ENCODE results near the gene LINC00632.
A peak's percentile ranks its signal among the peaks of the same experiment; 100 is the strongest.

LINC00632 gene

GRCh38 chrX:140765043-140765784 is 55.7 kb downstream of the LINC00632 start:
- DNase-seq (ENCODE audit: low read depth, low spot score), result peak; percentile 66

DNA sequence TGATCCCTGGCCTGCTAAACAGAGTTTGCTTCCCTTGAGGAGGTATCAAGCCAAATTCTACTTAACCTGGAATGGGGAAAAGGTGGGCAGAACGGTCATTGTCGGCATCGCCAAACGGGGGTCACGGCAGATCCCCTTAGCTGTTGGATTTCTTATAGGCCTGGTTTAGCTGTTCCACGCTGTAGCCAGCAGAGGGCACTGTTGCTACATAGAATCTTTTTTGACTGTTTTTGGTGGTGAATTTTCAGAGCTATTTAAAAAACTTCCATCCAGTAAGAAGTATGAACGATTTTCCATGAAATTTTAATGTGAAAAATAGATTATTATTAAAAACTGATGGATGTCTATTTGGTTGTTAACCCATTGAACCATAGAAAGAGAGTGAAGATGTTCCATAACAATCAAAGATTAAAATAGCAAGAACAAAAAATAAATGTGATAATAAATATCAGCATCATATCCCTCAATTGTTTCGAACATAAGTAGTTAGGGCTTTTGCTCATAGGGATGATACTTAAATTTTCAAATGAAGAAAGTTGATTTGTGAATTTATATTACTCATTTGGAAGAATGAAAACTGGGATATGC is 56.6 kb downstream of the LINC00632 start:
- peak; percentile 72 for DNase-seq (ENCODE audit: low read depth, low spot score)

GRCh38 chrX:140767646-140768045 is 58.1 kb downstream of the LINC00632 start:
- no peak for DNase-seq (ENCODE audit: low read depth, low spot score)

DNA sequence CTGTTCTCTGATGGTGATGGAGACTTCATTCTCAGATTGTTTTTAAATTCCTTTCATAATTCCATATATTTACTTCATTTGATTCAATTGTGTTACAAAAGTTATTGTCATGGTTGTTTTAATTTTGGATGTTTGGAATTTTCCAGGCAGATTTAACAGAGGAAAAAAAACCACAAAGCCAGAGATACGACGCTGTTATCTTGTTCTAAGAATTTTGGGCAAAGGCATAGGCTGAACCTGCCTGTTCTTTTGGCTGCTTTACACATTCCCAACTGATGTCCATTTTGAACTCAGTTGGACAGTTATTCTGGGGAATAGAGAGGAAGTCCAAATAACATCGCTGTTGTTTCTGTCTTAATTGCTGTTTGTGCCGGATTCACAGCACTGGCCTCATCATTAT is 65.7 kb downstream of the LINC00632 start:
- DNase-seq (ENCODE audit: low read depth, low spot score), result no peak

GRCh38 chrX:140776320-140776719 is 66.8 kb downstream of the LINC00632 start:
- DNase-seq (ENCODE audit: low read depth, low spot score), result no peak

DNA sequence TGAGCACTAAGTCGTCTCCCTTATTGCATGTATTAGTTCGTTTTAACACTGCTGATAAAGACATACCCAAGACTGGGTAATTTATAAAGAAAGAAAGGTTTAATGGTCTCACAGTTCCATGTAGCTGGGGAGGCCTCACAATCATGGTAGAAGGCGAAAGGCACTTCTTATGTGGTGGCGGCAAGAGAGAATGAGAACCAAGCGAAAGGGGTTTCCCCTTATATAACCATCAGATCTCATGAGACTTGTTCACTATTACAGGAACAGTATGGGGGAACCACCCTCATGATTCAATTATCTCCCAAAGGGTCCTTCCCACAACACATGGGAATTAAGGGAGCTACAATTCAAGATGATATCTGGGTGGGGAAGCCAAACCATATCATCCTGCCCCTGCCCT is 85.1 kb downstream of the LINC00632 start:
- DNase-seq (ENCODE audit: low read depth, low spot score), result no peak

GRCh38 chrX:140799216-140799615 is 89.7 kb downstream of the LINC00632 start:
- no peak for DNase-seq (ENCODE audit: low read depth, low spot score)

GRCh38 chrX:140804292-140804691 is 94.7 kb downstream of the LINC00632 start:
- DNase-seq (ENCODE audit: low read depth, low spot score), result no peak

- DNase-seq (ENCODE audit: low read depth, low spot score), result peak; percentile 17
Observed at GRCh38 chrX:140815868-140816267, 106.3 kb downstream of the LINC00632 start.

- DNase-seq (ENCODE audit: low read depth, low spot score), result peak; percentile 3
Observed at GRCh38 chrX:140817943-140818342, 108.4 kb downstream of the LINC00632 start.

DNA sequence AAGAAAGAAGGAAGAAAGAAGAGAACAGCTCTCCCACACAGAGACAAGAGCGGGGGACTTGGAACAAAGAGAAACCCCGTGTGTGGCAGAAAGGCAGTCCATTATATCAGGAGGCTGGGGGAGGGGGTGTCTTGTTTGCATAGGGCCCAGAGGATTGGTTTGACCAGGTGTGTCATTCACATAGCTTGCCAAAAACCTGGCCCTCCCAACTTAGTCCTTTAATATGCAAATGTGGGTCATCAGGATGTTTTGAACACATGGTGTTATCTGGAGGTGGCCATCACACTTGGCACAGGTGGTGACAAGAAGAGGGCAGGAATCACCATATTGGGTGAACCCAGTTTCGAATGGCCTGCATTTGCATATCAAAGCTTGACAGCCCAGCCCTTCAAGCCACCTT is 111.7 kb downstream of the LINC00632 start:
- peak; percentile 74 for DNase-seq (ENCODE audit: low read depth, low spot score)

GRCh38 chrX:140822184-140822583 is 112.6 kb downstream of the LINC00632 start:
- no peak for DNase-seq (ENCODE audit: low read depth, low spot score)

DNA sequence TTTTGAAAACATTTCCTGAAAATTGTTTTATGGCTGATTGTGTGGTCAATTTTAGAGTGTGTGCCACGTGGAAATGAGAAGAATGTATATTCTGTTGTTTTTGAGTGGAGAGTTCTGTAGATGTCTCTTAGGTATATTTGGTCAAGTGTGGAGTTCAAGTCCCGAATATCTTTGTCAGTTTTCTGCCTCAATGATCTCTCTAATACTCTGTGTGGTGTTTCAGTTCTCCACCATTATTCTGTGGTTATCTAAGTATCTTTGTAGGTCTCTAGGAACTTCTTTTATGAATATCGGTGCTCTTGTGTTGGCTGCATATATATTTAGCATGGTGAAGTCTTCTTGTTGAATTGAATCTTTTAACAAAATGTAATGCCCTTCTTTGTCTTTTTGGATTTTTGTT is 113.3 kb downstream of the LINC00632 start:
- DNase-seq (ENCODE audit: low read depth, low spot score), result no peak

DNA sequence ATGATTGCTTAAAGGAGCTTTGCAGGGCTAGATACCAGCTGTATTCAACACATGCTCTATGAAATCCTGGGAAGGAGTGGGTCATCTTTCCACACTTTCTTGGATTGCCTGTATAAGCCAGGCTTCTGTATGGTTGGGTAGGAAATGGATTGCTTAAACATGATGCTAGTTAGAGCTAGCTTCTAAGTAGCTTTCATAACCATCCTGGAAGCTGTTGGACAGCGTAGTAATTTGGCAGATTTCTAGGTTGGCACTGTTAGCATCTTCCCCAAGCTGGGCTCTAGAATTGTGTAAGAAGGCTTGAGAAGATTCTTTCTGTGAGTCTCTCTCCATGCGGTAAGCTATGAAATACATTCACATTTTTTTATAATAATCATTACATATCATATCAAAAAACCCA is 127.3 kb downstream of the LINC00632 start:
- DNase-seq (ENCODE audit: low read depth, low spot score), result no peak

Data from ELF-1 (cell line).